HG02938 (cell line): ENCODE data around the gene TRUB1.
"Not testable (repeated sequence)": the region's sequence is repeated elsewhere in the genome, so short reads cannot be mapped to it uniquely, and the experiment has no call there.

Experiments used
- ATAC-seq: cut with Tn5 transposase; IDR thresholded peaks from one replicate; pipeline ENCODE4 v1.9.1; 2021; ENCODE audit warnings: mild to moderate bottlenecking, moderate library complexity; ENCODE audit not compliant: unreplicated experiment

Gene TRUB1

DNA sequence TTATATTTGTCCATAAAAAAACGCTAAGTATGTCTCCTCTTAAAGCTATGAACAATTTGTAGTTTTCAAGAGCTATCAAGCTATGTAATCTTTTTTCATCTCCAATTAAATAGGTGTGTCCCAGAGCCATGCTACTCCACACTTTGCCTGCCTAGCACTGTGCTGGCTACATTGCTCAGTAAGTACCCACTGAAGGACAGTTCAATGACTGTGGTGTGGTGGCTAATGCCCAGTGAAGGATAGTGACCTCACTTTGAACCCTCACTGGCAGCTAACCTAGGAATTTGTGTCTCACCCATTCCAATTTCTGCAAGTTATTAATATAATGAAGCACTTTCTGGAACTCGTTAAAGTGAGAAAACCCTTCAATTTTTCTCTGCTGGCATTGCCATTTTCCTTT is 14.4 kb upstream of the TRUB1 start:
- ATAC-seq = no peak

DNA sequence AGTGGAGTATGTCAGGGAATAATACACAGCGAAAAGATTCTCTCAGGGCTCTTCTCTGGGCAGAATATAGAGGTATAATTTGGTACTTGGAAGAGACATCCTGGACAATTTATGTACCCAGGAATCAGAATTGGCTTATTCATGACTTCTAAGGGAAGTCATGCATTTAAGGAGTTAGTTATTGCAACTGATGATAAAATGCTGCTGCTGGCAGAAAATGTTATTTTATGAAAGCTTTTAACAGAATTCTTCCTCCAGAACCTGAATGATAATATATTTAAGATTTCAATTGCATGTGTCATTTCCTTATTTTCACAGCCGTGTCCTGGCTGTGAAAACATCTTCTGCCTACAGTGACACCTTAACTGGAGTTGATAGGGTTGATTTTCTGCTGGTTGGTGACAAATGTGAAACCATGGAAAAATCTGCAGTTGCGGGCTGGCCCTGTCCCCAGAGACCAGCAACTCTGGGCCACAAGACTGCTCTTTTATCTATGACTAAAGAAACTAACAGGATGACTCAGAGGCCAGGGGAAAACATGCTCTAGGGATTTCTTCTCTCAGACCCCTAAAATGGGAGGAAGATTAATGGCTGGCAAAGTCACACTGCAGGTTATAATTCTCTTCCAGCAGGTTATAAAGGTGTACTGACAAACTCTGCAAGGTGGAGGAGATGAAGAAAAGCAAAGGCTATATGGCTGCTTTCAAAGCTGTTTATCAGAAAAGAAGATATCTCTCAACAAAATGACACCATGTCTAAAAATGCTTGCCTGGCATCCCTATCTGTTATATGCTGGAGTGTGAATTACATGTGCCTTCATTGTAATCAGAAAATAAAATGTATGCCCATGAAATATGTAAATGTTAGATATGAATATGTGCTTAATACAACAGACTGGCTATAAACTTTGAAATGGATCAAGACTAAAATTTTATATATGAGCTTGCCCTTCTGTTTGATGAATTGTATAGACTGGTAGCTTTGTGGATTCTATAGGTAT is 12.1 kb upstream of the TRUB1 start:
- peak; percentile 85 for ATAC-seq

DNA sequence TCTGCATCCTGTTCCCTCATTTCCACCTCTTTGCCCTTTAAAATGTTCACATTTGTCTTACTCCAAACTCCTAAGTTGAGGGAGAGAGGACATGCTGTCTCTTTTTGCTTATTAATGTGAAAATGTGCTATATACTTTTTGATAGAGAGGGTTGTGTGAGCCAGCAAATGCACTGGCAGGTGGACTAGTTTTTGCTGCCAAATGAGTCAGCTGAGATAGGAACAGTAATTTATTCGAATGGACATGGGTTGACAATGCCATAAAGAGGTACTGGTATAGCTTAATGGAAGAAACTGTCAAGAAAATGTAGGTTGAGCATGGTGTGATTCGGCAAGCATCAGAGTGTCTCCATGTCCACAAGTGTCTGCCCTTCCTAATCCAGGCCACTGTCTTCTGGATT is 9.2 kb upstream of the TRUB1 start:
- no peak for ATAC-seq

DNA sequence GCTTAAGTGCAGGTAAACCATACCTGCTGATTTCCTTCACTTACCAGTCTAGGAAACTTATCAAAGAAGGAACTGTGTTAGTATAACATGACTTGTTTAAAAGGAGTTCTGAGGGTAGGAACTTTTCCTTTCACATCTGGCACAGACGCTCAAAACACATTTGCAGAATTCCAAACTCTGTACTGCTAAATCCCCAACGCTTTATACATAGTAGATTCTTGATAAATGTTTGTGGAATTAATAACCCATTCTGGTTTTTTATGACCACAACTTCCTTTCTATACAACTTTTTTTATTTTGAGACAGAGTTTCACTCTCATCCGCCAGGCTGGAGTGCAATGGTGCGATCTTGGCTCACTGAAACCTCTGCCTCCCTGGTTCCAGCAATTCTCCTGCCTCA is 7.7 kb upstream of the TRUB1 start:
- no peak for ATAC-seq

DNA sequence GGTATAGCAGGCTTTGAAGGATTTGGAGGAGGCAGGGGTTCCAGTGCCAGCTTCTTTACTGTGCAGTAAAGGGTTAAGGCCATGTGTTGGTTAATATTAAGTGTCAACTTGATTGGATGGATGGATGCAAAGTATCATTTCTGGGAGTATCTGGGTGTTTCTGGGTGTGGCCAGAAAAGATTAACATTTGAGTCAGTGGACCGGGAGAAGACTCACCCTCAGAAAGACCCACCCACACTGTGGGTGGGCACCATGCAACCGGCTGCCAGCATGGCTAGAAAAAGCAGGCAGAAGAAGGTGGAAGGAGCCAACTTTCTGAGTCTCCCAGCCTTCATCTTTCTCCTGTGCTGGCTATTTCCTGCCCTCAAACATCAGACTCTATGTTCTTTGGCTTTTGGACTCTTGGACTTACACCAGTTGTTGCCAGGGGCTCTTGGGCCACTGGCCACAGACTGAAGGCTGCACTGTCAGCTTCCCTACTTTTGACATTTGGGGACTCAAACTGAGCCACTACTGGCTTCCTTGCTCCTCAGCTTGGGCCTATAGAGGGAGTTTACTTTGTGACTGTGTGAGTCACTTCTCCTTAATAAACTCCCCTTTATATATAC is 6.8 kb upstream of the TRUB1 start:
- no peak for ATAC-seq

DNA sequence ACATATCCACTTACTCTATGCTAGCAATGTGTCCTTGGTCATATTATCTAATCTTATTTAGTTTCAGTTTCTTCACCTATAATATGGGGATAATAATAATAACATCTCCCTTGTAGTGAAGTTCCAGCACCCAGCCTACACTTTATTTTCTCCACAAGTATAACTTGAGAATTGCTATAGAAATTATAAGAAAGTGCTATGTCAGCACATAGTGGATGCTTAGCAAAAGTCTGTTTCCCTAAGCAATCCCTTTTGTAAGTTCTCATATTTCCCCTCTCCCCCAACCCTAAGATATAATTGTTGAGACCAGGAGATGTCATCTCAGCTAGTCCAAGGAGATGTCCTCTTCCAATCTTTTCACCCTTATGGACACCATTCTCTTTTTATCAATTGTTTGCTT is 5.8 kb upstream of the TRUB1 start:
- no peak for ATAC-seq

DNA sequence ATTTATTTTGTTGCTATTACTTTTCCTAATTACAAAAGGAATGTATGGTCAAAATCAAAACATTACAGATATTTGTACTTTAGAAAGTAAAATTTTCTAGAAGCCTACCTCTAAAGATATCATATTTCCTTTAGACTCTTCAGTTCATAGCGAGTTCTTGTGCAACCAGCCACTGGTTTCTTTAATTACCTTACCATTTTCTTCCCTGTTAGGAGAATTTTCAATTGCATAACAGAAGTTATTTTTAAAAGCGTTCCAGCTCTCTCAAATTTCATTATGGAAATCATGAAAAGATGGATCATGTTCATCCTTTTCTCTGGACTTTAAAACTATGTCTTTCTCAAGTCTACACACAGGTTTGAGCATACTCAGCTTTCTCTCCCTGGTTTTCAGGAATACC is 5.0 kb upstream of the TRUB1 start:
- no peak for ATAC-seq

DNA sequence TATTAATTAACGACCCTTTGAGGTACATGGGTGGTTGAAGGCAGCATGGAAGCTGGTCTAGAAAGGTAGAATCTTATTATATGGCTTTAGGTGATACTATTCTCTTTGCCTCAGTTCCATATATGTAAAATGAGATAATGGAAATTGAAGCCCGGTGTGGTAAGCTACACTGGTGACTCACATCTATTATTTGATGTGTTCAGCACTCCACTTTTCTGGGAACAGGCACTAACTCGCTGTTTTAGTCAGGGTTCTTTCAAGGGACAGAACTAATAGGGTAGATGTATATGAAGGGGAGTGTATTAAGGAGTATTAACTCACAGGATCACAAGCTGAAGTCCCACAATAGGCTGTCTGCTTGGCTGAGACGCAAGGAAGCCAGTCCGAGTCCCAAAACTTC is 4.4 kb upstream of the TRUB1 start:
- ATAC-seq = no peak

DNA sequence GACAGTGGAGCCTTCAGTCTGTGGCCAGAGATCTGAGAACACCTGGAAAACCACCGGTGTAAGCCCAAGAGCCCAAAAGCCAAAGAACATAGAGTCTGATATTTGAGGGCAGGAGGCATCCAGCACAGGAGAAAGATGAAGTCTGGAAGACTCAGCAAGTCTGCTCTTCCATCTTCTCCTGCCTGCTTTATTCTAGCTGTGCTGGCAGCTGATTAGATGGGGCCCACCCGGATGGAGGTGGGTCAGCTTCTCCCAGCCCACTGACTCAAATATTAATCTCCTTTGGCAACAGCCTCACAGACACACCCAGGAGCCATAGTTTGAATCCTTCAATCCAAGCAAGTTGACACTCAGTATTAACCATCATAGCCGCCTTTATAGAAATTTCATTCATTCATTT is 4.0 kb upstream of the TRUB1 start:
- not testable (repeated sequence) for ATAC-seq

DNA sequence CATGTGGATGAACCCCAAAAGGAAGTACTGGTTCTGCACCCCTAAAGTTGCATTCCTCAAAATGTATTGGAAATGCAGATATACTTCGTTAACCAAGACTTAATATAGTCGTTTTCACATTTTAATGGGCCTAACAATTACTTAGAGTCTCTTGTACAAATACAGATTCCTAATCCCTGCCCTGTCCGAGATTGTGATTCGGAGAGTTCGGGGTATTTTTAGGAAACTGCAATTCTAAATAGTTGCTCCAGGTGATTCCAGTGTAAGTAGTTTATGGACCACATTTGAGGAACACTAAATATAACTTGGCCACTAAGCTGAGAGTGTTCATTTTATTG is 830 bp downstream of the TRUB1 start:
- no peak for ATAC-seq

DNA sequence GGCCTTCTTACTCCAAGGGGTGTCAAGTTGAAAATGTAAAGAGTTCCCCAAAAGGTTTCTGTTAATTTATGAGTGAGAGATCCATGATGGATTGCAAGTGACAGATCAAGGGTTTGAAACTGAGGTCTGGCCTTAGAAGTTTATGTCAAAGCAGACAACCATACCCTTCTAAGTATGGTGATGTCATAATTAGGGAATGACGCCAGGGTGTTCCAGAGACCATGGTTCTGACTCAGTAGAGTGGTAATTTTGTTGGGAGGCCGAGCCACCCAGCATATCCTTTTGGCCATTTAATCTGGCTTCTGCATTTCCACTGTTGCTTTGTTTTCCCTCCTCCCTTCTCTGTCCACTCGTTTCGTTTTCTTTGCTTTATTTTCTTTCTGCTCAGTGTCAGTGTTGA is 2.7 kb downstream of the TRUB1 start:
- no peak for ATAC-seq

DNA sequence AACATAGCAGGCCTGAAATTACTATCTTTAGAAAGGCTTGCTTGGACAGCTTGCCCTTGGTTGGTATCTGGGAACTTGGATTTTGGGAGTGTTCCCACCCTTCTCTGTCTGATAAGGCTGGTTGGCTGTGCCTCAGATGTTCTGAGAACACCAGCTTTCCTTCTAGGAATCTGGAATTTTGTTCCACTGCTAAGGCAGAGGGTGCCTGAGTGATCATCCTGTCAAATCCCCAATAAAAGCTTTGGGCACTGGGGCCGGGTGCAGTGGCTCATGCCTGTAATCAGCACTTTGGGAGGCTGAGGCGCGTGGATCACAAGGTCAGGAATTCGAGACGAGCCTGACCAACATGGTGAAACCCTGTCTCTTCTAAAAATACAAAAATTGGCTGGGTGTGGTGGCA is 5.0 kb downstream of the TRUB1 start:
- ATAC-seq = no peak

DNA sequence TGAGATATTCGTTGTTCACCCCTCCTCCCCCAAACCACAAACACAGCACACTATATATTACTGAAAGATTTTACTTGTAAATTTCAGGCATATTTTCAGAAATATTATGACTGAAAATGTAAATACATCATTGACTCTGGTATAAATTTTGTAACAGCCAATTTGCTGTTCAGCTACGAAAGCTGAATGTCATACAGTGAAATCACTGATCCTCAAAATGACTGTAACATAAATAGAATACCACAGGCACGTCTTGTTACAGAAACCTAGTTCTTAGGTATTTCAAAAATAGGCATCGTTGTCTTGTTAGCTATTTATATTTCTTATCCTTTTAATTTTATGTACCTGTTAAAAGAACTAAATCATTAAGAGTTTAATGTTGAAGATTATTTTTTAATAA is 15.1 kb downstream of the TRUB1 start:
- ATAC-seq = no peak

DNA sequence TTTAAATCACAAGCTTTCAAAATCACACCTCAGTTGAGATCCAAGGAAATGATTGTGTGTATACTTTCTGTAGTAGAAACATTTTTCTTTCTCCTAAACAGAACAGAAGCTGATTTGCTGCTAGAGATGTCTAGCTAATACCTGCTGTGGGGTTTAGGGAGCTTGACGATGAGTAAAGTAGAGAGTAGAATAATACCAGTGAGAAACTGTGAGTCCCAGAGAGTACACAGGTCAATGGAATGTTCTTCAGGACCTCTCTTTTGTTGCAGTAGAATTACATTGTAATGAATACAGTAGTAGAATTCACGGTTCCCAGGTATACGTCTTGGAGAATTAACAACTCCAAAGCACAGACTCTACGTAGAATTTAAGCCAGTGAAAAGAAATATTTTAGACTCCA is 18.0 kb downstream of the TRUB1 start:
- ATAC-seq = no peak

DNA sequence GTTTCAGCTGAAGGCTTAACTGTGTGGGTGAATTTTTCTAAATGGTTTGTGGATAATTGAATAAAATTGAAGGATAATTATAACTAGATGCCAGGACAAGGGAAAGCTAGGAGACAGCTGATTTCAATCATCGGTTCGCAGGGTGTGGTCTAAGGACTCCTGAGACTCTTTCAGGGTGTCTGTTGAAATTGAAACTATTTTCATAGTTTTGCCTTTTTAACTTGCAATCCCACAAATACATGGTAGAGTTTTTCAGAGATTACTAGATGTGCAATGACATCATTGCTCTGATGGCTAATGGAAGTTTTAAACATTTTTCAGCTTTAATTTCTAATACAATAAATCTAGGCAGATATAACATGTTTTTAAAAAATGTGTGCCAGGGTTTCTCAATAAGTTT is 18.5 kb downstream of the TRUB1 start:
- no peak for ATAC-seq

DNA sequence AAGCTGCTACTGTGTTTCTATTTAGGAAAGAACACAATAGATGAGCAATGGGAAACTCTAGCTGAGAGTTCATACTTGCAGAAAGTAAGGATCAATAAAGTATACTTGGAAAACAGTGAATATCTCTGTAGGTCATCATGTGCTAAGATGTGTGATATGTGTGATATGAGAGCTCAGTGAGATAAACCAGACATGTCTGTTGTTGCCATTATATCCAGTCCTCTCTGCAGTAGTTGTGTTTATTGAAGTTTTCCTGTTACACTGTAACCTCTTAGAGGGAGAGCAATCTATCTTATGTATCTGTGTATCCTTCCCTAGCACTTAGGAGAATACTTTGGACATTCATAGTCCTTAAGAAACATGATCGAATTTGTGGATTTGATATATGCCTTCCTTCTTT is 19.1 kb downstream of the TRUB1 start:
- ATAC-seq = no peak

DNA sequence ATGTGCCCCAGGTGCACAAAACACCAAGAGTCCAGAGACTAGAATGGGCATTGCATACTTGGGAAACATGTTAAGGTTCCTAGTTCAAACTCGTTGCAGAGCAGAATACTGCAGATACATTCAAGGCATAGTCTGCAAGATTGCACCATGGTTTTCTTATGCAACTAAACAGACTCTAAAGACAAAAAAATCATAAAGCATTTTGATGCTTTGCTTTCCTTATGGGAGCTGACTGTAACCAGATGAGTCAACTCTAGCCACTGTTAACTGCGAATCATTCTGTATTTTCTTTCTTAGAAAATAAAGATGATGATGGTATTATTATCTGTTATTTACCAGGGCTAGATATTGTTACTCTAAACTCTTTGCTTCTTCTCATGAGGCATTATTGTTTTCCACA is 19.7 kb downstream of the TRUB1 start:
- no peak for ATAC-seq

DNA sequence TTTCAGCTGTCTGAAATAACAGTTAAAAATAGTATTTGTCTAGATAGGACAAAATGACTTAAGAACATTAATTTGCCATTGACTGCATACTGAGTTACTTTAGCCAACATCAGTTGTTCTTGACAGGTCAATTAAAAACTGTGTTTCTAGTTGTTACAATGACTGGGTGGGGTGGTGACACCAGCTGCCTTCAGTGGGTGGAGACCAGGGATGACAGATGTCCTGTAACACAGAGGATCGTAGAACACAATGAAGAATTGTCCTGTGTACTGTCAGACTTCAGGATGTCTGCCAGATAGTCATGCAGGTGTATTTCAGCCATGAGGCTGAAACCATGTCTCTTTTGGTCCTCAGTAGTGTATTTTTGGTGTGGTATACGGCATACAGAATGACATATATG is 24.4 kb downstream of the TRUB1 start:
- no peak for ATAC-seq

DNA sequence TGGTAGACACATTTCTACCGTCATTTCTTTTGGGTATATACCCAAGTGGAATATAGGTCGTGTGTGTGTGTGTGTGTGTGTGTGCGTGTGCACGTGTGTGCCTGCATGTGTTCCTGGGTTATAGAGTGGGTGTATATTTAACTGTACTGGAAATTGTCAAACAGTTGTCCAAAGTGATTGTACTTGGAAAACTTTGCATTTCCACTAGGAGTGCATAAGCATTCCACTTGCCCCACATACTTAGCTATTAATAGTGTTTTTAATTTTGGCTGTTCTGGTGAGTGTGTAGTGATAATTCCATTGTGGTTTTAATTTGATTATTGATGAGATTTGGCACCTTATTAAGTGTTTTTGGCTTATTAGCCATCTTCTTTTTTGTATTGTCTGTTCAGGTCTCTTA is 25.9 kb downstream of the TRUB1 start:
- ATAC-seq = no peak

DNA sequence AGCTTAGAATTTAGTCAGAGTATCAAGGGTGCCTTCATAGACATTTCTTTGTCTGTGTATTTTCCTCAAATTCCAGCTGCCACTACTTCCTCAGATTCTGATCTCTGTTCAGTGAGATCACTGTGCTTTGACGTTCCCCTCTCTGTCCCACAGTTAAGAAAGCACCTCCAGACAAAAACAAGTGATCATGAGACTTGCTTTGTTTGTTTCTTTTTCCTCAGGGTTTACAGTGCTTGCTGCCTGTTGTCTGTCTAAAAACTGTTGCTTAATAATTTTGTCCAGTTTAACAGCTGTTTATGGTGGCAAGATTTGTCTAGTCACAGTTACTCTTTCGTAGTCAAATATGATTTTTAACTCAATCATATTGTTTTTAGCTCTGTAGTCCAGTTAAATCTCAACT is 29.1 kb downstream of the TRUB1 start:
- no peak for ATAC-seq

DNA sequence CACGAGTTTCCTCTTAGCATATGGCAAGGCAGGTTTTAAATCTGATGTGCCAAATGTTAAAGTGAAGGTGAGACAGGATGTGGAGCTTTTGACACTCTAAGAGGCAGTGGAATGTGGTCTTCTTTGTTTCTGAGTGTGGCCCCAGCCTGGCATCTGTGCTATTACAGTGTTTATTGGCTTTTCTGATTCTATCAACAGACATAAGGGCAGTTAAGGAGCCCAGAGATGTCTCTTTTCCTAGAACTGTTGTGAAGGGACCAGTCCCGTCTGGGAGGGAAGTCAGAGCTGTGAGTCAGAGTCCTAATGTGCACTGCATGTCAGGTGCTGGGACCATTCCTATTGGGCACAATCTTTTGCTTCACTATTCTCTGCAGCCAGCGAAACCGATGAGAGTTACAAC is 32.5 kb downstream of the TRUB1 start:
- ATAC-seq = no peak

DNA sequence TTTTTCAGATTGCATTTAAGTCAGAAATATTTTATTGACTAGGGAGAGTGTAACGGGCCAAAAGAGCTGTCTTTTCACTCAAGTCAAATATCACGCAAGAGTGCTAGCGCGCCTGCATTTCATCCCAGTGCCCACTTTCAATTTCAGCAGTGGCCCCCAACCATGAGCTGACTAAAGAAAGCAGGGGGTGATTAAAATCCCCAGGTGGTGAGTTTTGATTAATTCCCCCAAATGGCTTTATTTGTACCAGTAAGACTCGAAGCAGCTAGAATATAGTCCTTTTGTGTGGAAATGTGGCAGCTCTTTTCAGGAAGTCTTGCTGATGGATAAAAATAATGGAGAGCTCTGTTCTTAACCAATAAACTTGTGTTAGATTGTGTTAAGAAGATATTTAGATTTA is 35.3 kb downstream of the TRUB1 start:
- ATAC-seq = no peak

DNA sequence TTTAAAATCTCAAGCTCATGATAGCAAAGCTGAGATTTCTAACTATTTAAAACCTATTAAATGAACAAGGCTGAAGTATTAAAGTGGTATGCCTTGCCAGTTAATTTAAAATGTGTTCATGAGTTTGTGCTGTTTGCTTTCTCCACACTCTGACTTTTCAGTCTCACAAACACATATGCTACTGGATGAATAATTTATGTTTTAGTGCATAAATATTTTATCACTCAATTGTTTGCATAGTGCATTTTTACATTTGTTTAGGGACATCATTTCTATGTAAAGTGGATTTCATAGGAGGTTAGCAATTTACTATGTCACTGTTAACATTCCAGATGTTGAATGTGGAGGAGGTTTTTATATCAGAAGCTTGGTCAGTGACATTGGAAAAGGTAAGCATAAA is 36.0 kb downstream of the TRUB1 start:
- ATAC-seq = no peak
